Brain pericyte (primary cell): ENCODE data around the gene AUTS2.

ENCODE experiments used
- DNase-seq: peaks from one replicate; pipeline ENCODE4 v3.0.0-alpha.2; 2012; ENCODE audit warnings: low read depth, low spot score

AUTS2 gene

DNA sequence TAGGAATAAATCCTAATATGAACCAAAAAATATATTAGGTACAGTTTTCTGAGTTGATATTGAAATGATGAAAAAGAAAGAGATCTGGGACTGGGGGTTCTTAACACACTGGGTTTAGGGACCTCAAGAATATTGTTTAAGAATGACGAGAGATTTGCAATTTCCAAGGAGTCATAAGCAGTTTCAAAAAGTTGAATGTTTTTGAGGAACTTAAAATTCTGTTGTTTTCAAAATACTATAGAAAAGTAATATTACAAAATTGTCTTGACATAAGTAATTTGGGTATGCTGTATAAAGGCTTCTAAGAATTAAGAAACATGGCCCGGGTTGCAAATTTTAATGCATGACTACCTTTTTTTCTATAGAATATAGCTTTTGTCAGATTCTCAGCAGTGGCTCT is 88.1 kb downstream of the AUTS2 start:
- DNase-seq: no peak

- DNase-seq: no peak
Measured at GRCh38 chr7:69687739-69688433, 89.6 kb downstream of the AUTS2 start.

DNA sequence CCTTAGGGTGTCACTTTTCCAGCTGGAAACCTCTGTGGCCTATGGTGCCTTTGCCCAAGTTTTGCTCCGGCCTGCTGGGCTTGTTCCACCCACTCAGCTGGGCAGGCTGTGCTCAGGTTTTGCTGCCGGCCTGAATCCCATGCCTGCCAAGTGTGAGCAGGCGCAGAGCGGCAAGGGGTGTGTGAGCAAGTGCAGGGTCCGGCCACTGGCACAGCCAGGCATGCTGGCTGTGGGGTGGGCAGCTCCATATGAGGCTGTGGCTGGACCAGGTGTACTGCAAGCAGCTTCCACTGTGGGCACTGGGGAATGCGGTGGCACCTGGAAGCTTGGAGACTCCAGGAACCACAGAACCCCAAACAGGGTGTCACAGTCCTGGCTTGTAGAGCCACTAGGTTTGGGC is 92.1 kb downstream of the AUTS2 start:
- DNase-seq: no peak

DNA sequence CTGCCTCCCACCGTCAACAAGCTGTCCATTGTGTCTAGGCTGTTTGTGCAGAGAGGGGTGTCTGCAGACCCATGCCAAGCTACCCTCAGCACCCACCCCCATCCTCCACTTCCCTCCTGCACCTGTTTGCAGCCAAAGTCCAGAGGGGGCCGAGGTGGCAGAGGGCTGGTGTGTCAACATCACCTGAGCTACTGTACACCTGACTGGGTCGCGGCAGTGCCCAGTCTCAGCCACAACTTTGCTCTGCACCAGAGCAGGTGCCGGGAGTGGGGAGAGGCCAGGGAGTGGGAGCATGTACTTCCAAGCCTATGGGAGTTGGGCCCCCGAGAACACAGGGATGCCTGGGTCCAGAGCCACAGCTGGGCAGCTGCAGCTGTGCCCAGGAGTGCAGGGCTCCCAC is 93.1 kb downstream of the AUTS2 start:
- no peak for DNase-seq

DNA sequence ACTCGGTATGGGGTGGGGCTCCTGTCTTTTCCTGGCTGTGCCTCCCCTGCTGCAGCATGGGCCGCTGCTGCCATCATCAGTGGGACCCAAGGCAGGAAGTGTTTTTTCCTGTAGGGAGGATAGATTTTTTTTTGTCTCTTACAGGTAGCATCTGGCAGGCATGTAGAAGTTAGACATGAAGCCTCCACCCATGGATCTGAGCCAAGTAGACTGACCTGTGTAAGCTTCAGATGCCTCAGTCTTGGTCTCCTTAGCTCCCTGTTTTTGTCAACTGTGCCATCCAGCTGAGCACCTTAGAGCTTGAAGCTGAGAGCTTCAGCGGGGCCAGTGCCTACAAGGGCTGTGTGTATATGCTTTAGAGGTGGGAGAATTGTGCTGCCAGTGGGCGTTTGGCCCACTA is 93.5 kb downstream of the AUTS2 start:
- no peak for DNase-seq

DNA sequence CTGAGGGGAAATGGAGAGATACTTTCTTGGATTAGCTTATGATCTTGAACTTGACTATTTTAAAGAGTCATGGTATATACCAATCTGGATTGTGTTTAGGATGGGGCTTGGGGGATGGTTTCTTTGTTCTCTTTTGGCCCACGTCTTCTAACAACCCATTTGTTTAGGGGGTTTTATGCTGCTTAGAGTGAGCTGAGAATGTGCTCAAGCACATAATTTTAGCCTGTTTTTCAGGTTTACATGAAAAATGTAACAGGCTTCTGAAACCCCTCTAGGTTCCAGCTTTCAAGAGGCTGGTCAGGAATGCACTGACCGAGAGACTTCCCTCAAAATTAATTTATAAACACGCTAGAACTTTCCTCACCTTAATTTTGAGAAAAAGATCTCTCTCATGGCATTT is 94.3 kb downstream of the AUTS2 start:
- no peak for DNase-seq

GRCh38 chr7:69693042-69693441 is 94.8 kb downstream of the AUTS2 start:
- no peak for DNase-seq

- no peak for DNase-seq
Measured at GRCh38 chr7:69696054-69696591, 97.8 kb downstream of the AUTS2 start.

DNA sequence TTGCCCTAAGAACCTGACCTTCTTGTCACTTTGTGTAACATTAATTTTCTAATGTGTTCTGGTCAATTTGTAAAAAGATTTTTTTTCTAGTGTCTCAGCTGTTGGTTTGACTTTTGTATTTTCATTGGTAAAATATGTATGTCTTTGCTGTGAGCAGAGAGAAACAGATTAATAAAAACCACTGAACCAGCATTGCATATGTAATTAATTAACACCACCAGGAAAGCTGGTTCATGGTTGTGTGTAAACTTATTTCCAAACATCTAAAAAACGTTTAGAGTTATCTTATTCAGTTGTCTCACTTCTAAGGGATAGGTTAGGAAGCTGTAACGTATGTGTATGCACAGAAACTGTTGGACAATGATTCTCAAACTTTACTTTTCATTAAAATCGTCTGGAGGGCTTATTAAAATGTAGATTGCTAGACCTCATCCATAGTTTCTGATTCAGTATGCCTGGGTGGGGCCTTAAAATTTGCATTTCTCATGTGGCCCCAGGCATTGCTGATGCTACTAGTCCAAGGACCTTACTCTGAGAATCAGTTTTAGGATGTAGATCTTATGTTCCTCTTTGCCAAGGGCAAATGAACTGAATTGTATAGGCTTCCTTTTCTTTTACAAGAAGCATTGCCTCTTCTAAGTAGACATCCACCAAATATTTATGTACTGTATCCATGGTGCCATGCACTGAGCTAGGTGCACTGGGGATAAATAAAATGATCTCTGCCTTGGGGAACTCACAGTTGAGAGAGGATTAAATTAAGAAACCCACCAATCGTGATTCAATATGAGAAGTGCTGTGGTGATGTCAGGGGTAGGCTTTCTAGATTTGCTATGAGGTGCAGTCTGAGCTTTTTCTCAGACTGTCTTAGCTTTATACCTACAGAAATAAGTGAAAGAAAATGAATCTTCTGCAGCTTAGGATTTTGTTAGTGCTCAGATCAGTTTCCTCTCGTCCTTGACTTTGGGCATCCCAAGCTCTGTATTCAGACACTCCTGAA is 98.7 kb downstream of the AUTS2 start:
- DNase-seq: no peak

DNA sequence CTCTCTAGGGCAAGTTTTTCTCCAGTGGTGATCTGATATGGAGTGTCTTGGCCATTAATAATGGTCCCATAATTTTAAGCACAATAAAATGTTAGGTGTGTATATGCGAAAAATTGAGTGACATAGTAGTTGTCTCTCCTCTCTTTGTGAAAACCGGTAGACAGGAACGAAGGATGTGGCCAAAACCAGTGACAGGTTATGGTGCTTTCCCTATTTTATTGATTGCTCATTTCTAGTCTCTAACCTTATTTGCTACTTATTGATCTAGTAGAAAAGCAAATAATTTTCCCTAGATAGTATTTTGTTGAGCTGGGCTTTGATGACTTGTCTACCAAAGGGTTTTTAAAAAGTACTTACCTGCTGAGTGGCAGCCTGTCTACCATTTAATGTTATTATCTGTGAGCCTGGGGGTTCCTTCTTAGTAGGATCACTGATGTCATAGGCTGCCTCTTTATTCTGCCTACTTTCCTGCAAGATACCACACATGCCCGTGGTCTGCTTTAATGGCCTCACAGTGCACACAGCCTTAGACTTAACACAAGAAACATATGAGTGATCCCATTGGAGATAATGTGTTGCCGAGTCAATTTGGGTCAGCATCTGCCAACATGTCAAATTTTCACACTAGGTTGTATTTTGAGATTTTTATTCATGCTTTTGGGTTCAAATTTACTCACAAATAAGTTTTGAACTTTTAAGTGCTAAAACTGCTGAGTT is 100.0 kb downstream of the AUTS2 start:
- no peak for DNase-seq

DNA sequence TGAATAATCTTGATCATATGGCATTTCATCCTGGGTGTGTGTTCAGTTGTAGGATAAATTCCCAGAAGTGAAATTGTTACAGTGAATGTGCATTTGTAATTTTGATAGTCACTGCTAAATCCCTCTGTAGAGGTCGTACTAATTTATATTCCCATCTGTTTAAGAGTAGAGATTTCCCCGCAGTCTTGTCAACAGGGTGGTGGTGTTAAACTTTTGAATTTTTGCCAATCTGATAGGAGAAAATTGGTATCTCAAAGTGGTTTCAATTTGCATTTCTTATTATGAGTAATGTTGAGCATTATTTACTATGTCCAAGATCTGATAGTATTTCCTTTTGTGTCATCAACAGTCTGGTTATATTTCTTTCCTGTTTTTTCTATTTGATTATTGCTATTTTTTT is 101.7 kb downstream of the AUTS2 start:
- DNase-seq: no peak

- DNase-seq: no peak
Measured at GRCh38 chr7:69700331-69700730, 102.1 kb downstream of the AUTS2 start.

- DNase-seq: no peak
Measured at GRCh38 chr7:69701288-69701687, 103.0 kb downstream of the AUTS2 start.

DNA sequence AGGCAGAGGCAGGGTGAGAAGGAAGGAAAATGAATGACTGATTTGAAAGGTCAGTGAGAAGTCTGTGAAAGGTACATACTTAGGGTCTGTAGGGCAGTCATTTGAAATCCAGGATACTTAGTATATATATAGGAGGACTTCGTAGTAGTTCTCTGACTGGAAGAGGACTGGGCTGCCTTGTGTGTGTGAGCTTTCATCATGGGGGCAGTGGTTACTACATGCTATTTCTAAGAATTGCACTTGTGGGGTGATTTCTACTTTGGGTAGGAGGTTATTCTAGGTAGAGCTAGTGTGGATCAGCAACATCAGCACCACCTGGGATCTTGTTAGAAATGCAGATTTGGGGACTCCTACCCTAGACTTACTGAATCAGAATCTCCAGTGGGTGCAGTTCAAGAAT is 104.1 kb downstream of the AUTS2 start:
- DNase-seq: no peak

DNA sequence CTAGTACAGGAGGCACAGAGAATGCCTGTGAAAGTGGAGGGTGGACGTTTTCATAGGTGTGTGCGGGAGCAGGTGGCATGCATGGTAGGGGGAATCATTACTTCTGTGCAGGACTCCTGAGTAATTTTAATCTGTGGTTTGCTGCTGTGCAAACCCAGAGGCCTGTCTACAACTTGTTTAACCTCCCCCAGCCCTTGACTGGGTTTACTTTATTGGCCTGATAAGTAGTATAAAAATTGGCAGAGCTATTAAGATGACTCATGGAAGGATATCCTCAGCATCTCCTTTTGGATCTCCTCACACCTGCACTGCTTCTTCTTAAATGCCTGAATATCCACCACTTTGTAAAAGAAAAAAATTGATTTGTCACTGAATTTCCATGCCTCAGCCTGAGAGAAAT is 104.8 kb downstream of the AUTS2 start:
- no peak for DNase-seq

- DNase-seq: no peak
Measured at GRCh38 chr7:69706070-69706469, 107.8 kb downstream of the AUTS2 start.

DNA sequence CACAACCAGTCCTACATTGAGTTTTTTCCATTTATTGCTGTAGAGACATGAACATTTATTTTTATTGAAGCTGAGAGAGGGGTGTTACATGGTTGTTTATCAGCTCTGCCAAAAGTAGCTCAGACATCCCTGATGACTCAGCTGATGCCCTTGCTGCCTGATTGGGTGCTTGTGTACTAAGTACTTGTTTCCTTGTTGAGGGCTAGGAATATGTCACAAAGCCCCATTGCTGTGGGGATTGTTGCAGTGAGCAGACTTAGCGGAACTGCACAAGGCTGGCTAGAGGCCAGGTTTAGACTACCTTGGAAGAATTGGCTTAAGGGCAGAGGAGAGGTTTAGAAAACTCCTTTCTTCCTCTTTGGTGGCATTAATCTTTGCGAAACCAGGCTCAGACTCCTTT is 110.6 kb downstream of the AUTS2 start:
- no peak for DNase-seq

DNA sequence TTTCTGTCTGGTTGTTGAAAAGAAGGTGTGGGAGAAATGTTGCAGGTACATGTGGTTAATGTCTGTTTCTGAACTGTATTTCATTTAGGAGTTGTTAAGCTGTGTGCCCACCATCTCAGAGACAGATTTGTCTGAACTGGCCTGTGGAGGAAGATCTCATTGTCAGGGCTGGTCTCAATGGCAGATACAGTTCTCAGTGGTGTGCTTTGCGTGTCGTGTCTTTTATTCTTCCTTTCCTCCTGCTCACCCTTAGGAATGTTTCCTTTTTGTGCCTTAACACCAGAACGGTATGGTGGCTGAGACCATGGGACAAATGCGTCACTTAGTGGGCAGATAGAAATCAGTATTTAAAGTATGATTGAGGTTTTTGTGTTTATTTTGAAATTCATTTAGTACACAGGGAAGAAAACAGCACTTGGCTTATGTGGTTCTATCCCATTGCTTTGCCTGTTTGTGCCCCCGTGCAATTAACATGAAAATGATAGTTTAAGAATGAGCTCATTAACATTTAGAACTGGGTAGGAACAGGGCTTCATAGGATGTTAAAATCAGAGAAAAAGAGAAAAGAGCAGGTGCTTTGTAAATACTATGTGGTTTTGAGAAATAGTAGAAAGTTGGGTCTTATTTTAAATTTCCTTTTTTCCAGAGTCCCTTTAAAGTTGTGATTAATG is 112.6 kb downstream of the AUTS2 start:
- no peak for DNase-seq

- DNase-seq: no peak
Measured at GRCh38 chr7:69714886-69715576, 116.8 kb downstream of the AUTS2 start.

DNA sequence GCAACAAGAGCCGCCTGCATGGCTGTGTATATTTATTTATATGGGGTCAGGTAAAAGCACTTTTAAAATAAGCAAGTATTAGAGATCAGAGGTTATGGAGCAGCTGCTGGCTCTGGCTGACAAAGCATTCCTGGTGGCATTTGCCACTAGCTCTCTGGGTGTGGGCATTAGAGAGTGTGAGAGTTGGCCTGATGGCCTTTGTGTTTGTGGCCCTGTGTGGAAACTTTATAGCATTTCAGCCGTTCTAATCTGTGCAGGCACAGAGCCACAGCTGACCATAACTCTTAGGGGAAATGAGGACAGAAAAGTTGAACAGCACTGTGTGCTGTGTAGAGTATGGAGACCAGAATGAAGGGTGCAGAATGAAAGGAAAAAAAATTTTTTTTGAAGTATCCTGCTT is 118.9 kb downstream of the AUTS2 start:
- no peak for DNase-seq

- no peak for DNase-seq
Measured at GRCh38 chr7:69719717-69720116, 121.4 kb downstream of the AUTS2 start.
